Right lobe of liver (tissue), 4 donors: Measurements from ENCODE around the gene CDK14.

Experiments used
- POLR2A ChIP-seq: fragments of 450-650 bp; IDR thresholded peaks from one replicate; pipeline ENCODE4 v1.6.1; 2017; ENCODE audit warnings: antibody characterized with exemption, mild to moderate bottlenecking
- TF ChIP-seq, protein P1 (sequence below), 4 donors: fragments of 200-600 bp in 3 of 4; fragments of 450-650 bp in 1 of 4; IDR thresholded peaks; one replicate each; pipeline versions ENCODE4 v1.5.1 to v1.8.0; 2016 to 2022; ENCODE audit warnings: antibody characterized with exemption in 4 of 4, mild to moderate bottlenecking in 2 of 4
- donor health status: DM: no; HTN: no; CAD: no.
- donor health status: DM: no; HTN: no; CAD: no.
- donor health status: DM: no; HTN: yes; CAD: no.

DNA sequence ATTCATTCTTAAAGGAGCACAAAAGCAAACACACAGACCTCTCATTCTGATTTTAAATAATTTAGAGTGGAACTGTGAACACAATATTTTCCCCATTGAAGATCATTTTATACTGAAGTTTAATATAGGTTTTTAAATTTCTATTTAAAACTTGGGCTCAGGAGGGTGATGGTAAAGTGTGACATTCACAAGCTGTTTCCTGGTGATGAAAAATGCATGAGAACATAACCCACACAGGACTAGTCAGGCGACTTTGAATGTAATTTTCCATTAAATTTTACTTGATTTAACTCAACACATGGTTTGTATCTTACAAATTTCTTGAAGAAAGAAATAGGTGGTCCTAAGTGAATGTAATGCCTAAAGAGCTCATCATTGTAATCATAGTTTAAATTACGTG lies 143.6 kb downstream of the CDK14 start:
- TF ChIP-seq, protein P1, sequence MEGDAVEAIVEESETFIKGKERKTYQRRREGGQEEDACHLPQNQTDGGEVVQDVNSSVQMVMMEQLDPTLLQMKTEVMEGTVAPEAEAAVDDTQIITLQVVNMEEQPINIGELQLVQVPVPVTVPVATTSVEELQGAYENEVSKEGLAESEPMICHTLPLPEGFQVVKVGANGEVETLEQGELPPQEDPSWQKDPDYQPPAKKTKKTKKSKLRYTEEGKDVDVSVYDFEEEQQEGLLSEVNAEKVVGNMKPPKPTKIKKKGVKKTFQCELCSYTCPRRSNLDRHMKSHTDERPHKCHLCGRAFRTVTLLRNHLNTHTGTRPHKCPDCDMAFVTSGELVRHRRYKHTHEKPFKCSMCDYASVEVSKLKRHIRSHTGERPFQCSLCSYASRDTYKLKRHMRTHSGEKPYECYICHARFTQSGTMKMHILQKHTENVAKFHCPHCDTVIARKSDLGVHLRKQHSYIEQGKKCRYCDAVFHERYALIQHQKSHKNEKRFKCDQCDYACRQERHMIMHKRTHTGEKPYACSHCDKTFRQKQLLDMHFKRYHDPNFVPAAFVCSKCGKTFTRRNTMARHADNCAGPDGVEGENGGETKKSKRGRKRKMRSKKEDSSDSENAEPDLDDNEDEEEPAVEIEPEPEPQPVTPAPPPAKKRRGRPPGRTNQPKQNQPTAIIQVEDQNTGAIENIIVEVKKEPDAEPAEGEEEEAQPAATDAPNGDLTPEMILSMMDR (IDR thresholded peaks at IDR 0.05) = no peak
- no peak for TF ChIP-seq POLR2A
